H1 (cell line): ENCODE results near the gene PDIA6. TPM values are rescaled to one million over a fixed set of nuclear protein-coding genes. Genes with fewer than 3 reads are reported as not detected.

Source experiments
- CTCF ChIA-PET: fragments of 300-600 bp; sonication (Branson Sonifier 250); formaldehyde crosslinking; loops from one replicate; lab custom pipeline; 2021; ENCODE audit not compliant: partially characterized antibody; lab: Charles Lee
- POLR2A ChIA-PET: fragments of 300-600 bp; sonication (Branson Sonifier 250); formaldehyde crosslinking; loops from one replicate; lab custom pipeline; 2021; ENCODE audit warnings: inconsistent platforms; ENCODE audit not compliant: partially characterized antibody; lab: Charles Lee
- DNase-seq, 2 experiments: peaks; one replicate each; pipeline versions ENCODE4 v3.0.0 to v3.0.0-alpha.2; 2010 to 2022; ENCODE audit warnings: low spot score in 2 of 2, low read depth in 1 of 2, mixed read lengths in 1 of 2
- FAIRE-seq: peaks from 2 replicates; lab custom pipeline; 2011; peaks lifted over from hg19 to GRCh38; lab: Jason Lieb, UNC
- H2AFZ ChIP-seq: 2 replicates; pipeline ENCODE4 v1.8.1; 2012; ENCODE audit warnings: low read length, inconsistent platforms
- H2AK5ac ChIP-seq: 2 replicates; pipeline ENCODE4 v1.6.1; 2013; ENCODE audit warnings: low read depth, low read length
- H2BK120ac ChIP-seq: replicated peaks from 2 replicates; pipeline ENCODE3; 2013; ENCODE audit warnings: low read depth, low read length, inconsistent platforms
- H2BK12ac ChIP-seq: 2 replicates; pipeline ENCODE4 v1.6.1; 2013; ENCODE audit warnings: low read depth, low read length
- H2BK15ac ChIP-seq: 2 replicates; pipeline ENCODE4 v1.6.1; 2013; ENCODE audit warnings: low read length
- H2BK20ac ChIP-seq: 2 replicates; pipeline ENCODE4 v1.6.1; 2013; ENCODE audit warnings: low read length
- H2BK5ac ChIP-seq: 2 replicates; pipeline ENCODE4 v1.6.1; 2013; ENCODE audit warnings: low read depth, low read length
- H3K14ac ChIP-seq: 2 replicates; pipeline ENCODE4 v1.6.1; 2013; ENCODE audit warnings: inconsistent platforms; ENCODE audit not compliant: insufficient read length
- H3K18ac ChIP-seq: 2 replicates; pipeline ENCODE4 v1.6.1; 2013; ENCODE audit warnings: low read length; ENCODE audit errors: extremely low read depth
- H3K23ac ChIP-seq: 2 replicates; pipeline ENCODE4 v1.6.1; 2013; ENCODE audit warnings: inconsistent platforms; ENCODE audit not compliant: insufficient read length
- H3K23me2 ChIP-seq: 2 replicates; pipeline ENCODE4 v1.6.1; 2013; ENCODE audit warnings: low read depth, low read length
- H3K27ac ChIP-seq: 2 replicates; pipeline ENCODE4 v1.6.1; 2011; ENCODE audit warnings: low read depth, low read length, inconsistent platforms
- H3K27me3 ChIP-seq, 4 experiments: replicated peaks in 1 of 4; 1 replicate in 1 of 4; 2 replicates in 3 of 4; pipeline versions ENCODE4 v1.6.1 to v1.8.1; 2011 to 2013; ENCODE audit warnings: low read length in 3 of 4, mild to moderate bottlenecking in 3 of 4, inconsistent platforms in 2 of 4, mixed read lengths in 2 of 4, moderate library complexity in 1 of 4; ENCODE audit not compliant: control insufficient read depth in 3 of 4, insufficient read depth in 3 of 4; ENCODE audit errors: extremely low read depth in 1 of 4
- H3K36me3 ChIP-seq, 4 experiments: 2 replicates each; pipeline versions ENCODE4 v1.6.1 to v1.8.1; 2011 to 2013; ENCODE audit warnings: mild to moderate bottlenecking in 4 of 4, low read length in 3 of 4, moderate library complexity in 2 of 4, control low read depth in 1 of 4, inconsistent platforms in 1 of 4; ENCODE audit not compliant: insufficient read depth in 4 of 4, control insufficient read depth in 2 of 4
- H3K4ac ChIP-seq: replicated peaks from 2 replicates; pipeline ENCODE3; 2013; ENCODE audit warnings: low read length, low read depth, mixed read lengths, inconsistent platforms; ENCODE audit not compliant: insufficient read length
- H3K4me1 ChIP-seq, 4 experiments: replicated peaks in 1 of 4; 1 replicate in 1 of 4; 2 replicates in 3 of 4; pipeline versions ENCODE4 v1.6.1 to v1.8.1; 2011 to 2013; ENCODE audit warnings: low read length in 3 of 4, inconsistent platforms in 2 of 4, mixed read lengths in 1 of 4; ENCODE audit not compliant: insufficient read depth in 4 of 4, control insufficient read depth in 3 of 4
- H3K4me2 ChIP-seq, 2 experiments: 2 replicates each; pipeline versions ENCODE4 v1.6.1 to v1.8.1; 2011 to 2013; ENCODE audit warnings: low read depth in 2 of 2, low read length in 2 of 2, control low read depth in 1 of 2, inconsistent platforms in 1 of 2, mild to moderate bottlenecking in 1 of 2; ENCODE audit not compliant: insufficient read depth in 1 of 2
- H3K4me3 ChIP-seq, 4 experiments: fragments of 200-600, 300-600 bp in 1 of 4; sonication (generic), shearing (Covaris generic), sonication (Bioruptor Twin) in 1 of 4; 2 replicates each; pipeline versions ENCODE4 v1.5.1 to v1.8.1; 2011 to 2016; ENCODE audit warnings: low read length in 4 of 4, low read depth in 3 of 4, control low read depth in 2 of 4, inconsistent platforms in 2 of 4, mild to moderate bottlenecking in 2 of 4, mixed read lengths in 1 of 4, moderate library complexity in 1 of 4; ENCODE audit not compliant: insufficient read depth in 2 of 4; ENCODE audit errors: extremely low read depth in 1 of 4
- H3K56ac ChIP-seq: replicated peaks from 2 replicates; pipeline ENCODE3; 2013; ENCODE audit warnings: low read depth, mild to moderate bottlenecking, mixed read lengths, low read length, inconsistent platforms; ENCODE audit not compliant: insufficient read length
- H3K79me1 ChIP-seq: 2 replicates; pipeline ENCODE4 v1.6.1; 2013; ENCODE audit warnings: low read depth, low read length, control low read depth
- H3K79me2 ChIP-seq, 2 experiments: 2 replicates each; pipeline versions ENCODE4 v1.6.1 to v1.8.1; 2012 to 2013; ENCODE audit warnings: low read length in 2 of 2, mild to moderate bottlenecking in 2 of 2, inconsistent platforms in 1 of 2; ENCODE audit not compliant: insufficient read depth in 2 of 2, control insufficient read depth in 1 of 2
- H3K9ac ChIP-seq, 4 experiments: replicated peaks in 1 of 4; 1 replicate in 1 of 4; 2 replicates in 3 of 4; pipeline versions ENCODE4 v1.6.1 to v1.8.1; 2011 to 2013; ENCODE audit warnings: low read depth in 3 of 4, low read length in 3 of 4, control low read depth in 2 of 4, mild to moderate bottlenecking in 2 of 4, moderate library complexity in 2 of 4, inconsistent platforms in 1 of 4; ENCODE audit errors: extremely low read depth in 1 of 4
- H3K9me3 ChIP-seq, 2 experiments: 2 replicates each; pipeline versions ENCODE4 v1.6.1 to v1.8.1; 2012 to 2013; ENCODE audit warnings: mild to moderate bottlenecking in 2 of 2, moderate library complexity in 2 of 2, control low read depth in 1 of 2, inconsistent platforms in 1 of 2, low read depth in 1 of 2, low read length in 1 of 2, mixed read lengths in 1 of 2; ENCODE audit not compliant: insufficient read depth in 2 of 2
- H4K20me1 ChIP-seq, 2 experiments: replicated peaks in 1 of 2; 2 replicates each; pipeline versions ENCODE3 to v1.8.1; 2011 to 2013; ENCODE audit warnings: inconsistent platforms in 2 of 2, low read length in 2 of 2, mild to moderate bottlenecking in 1 of 2; ENCODE audit not compliant: insufficient read depth in 2 of 2, control insufficient read depth in 1 of 2
- H4K5ac ChIP-seq: 2 replicates; pipeline ENCODE4 v1.6.1; 2013; ENCODE audit warnings: low read length, low read depth, mixed read lengths, inconsistent platforms; ENCODE audit not compliant: insufficient read length
- H4K8ac ChIP-seq: 2 replicates; pipeline ENCODE4 v1.8.0; 2013; ENCODE audit warnings: mild to moderate bottlenecking, moderate library complexity, low read length, inconsistent platforms; ENCODE audit not compliant: insufficient read depth; ENCODE audit errors: extremely low read depth
- H4K91ac ChIP-seq: replicated peaks from 2 replicates; pipeline ENCODE3; 2013; ENCODE audit warnings: low read length, mixed read lengths, inconsistent platforms; ENCODE audit not compliant: insufficient read length
- NRF1 ChIP-seq: IDR thresholded peaks from 2 replicates; pipeline ENCODE4 v1.6.1; 2011; ENCODE audit warnings: mild to moderate bottlenecking, low read depth, low read length, improper control_type of control experiment
- WGBS, 2 experiments: shearing (Covaris generic) in 1 of 2; methylation state at CpG; one replicate each; pipeline versions ENCODE4 v1.1.6 to v1.1.7; 2013 to 2015; ENCODE audit warnings: low lambda C conversion rate in 2 of 2, mixed read lengths in 2 of 2, inconsistent platforms in 1 of 2, low coverage in 1 of 2, missing lambda C conversion rate in 1 of 2; ENCODE audit not compliant: insufficient replicate concordance in 2 of 2, insufficient coverage in 1 of 2, insufficient read length in 1 of 2; ENCODE audit errors: extremely low coverage in 1 of 2, missing lambda C conversion rate in 1 of 2; 5-methylcytosine and 5-hydroxymethylcytosine counted together
- polyA plus RNA-seq, 7 experiments: library from polyadenylated mRNA; depleted of rRNA in 3 of 7; stranded (reverse) in 5 of 7; unstranded in 2 of 7; fragments of >200 nt in 5 of 7; fragments of 200-250 nt in 2 of 7; gene quantifications; 1 replicate in 5 of 7; 2 replicates in 1 of 7; 4 replicates in 1 of 7; pipeline versions ENCODE4 v1.2.1 to v1.2.3, GENCODE V29; 2011 to 2013; ENCODE audit warnings: missing spikeins in 2 of 7, mixed read lengths in 2 of 7
- total RNA-seq: library from RNA; stranded (reverse); fragmentation: NEBNext Ultra II Directional; extraction: Animal tissue kit (Norgen Biotek cat#: 25700); gene quantifications from 2 replicates; pipeline ENCODE4 v1.2.1, GENCODE V29; 2021

Gene PDIA6
- total and polyA plus RNA-seq, 2 of the 8 experiments (the other 6 are each of a cell fraction or from before 2014, with no cell fraction given): 181 to 384 TPM

- no peaks in the 10 kb centered on the region; a peak in 1 of 7 replicates for H3K27me3 ChIP-seq
- H2BK12ac ChIP-seq: no peak overlapping the region
- H2AK5ac ChIP-seq: no peak overlapping the region
- no peak overlapping the region for H3K18ac ChIP-seq
- no peaks in the 10 kb centered on the region for H3K23me2 ChIP-seq
- no peak overlapping the region for H2BK5ac ChIP-seq
- H3K4me2 ChIP-seq: no peak overlapping the region
- H2AFZ ChIP-seq: no peak overlapping the region
- H3K79me2 ChIP-seq: no peaks in the 10 kb centered on the region
- H3K23ac ChIP-seq: no peak overlapping the region
- H3K56ac ChIP-seq: no peak overlapping the region
- no peak overlapping the region for H3K4me3 ChIP-seq
- DNase-seq: no peak
- H3K27ac ChIP-seq: no peak overlapping the region
- no peak overlapping the region for H4K91ac ChIP-seq
- POLR2A ChIA-PET: no interaction called here
- H3K4ac ChIP-seq: no peak overlapping the region
- no peak overlapping the region for H2BK15ac ChIP-seq
- H3K4me1 ChIP-seq: no peaks in the 10 kb centered on the region
- no peak overlapping the region for H2BK20ac ChIP-seq
- H4K5ac ChIP-seq: no peak overlapping the region
- no peaks in the 10 kb centered on the region for H4K20me1 ChIP-seq
- H4K8ac ChIP-seq: no peak overlapping the region
- no peak overlapping the region for H3K9ac ChIP-seq
- CTCF ChIA-PET: interaction anchor here (0.8 kb wide), 1 partner anchor 95 kb away, joined by 3 read pairs; no protein-coding TSS in a partner anchor
- H3K79me1 ChIP-seq: no peaks in the 10 kb centered on the region
- no peak for FAIRE-seq
- H3K14ac ChIP-seq: no peak overlapping the region
- H3K36me3 ChIP-seq: no peaks in the 10 kb centered on the region
- whole genome bisulfite sequencing, 2 experiments: 87% methylated on average over 3 of the region's 3 CpGs; no CpG with 5 or more reads in 1 of the 2 experiments
- H2BK120ac ChIP-seq: no peak overlapping the region
- no peaks in the 10 kb centered on the region for H3K9me3 ChIP-seq
- no peak for TF ChIP-seq NRF1
Measured at GRCh38 chr2:10740226-10740625, 72.4 kb downstream of the PDIA6 start.
